IPS-15b (cell line): ENCODE measurements around the gene SRCAP.

Experiments used
- H3K27me3 ChIP-seq: one replicate; pipeline ENCODE4 v1.6.1; 2013; ENCODE audit warnings: low read length; ENCODE audit not compliant: control insufficient read depth, insufficient read depth
- H3K36me3 ChIP-seq: one replicate; pipeline ENCODE4 v1.6.1; 2013; ENCODE audit warnings: low read length; ENCODE audit not compliant: control insufficient read depth, insufficient read depth
- H3K4me1 ChIP-seq: one replicate; pipeline ENCODE4 v1.6.1; 2013; ENCODE audit warnings: mild to moderate bottlenecking, low read length; ENCODE audit not compliant: control insufficient read depth, insufficient read depth
- H3K4me3 ChIP-seq: one replicate; pipeline ENCODE4 v1.5.1; 2013; ENCODE audit warnings: low read depth, low read length
- H3K9ac ChIP-seq: one replicate; pipeline ENCODE4 v1.6.1; 2013; ENCODE audit warnings: low read depth, mild to moderate bottlenecking, low read length
- H3K9me3 ChIP-seq: one replicate; pipeline ENCODE4 v1.6.1; 2013; ENCODE audit warnings: mild to moderate bottlenecking, low read length; ENCODE audit not compliant: control insufficient read depth, insufficient read depth

SRCAP gene

DNA sequence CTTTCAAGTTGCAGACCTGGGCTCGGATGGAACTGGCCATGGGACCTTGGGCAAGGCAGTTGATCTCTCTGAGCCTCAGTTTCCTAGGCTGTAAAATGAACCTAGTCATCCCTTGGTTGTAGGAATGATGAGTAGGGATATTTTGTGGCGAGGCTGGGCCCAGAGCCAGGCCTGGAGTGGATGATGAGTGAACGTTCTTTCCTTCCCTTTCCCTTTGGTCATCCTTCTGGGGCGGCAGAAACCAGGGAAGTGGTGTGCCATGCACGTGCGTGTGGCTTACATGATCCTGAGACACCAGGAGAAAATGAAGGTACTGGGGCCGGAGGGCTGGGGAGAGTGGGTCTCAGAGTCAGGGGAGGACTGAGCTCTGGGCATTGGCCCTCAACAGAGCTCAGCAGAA is 32.3 kb upstream of the SRCAP start:
- no peaks in the 10 kb centered on the region for H3K9me3 ChIP-seq
- peaks cover 5% of the 10 kb centered on the region for H3K36me3 ChIP-seq
- H3K4me3 ChIP-seq, result no peak overlapping the region
- H3K4me1 ChIP-seq, result no peaks in the 10 kb centered on the region
- H3K9ac ChIP-seq, result no peak overlapping the region
- peaks cover 49% of the 10 kb centered on the region for H3K27me3 ChIP-seq

DNA sequence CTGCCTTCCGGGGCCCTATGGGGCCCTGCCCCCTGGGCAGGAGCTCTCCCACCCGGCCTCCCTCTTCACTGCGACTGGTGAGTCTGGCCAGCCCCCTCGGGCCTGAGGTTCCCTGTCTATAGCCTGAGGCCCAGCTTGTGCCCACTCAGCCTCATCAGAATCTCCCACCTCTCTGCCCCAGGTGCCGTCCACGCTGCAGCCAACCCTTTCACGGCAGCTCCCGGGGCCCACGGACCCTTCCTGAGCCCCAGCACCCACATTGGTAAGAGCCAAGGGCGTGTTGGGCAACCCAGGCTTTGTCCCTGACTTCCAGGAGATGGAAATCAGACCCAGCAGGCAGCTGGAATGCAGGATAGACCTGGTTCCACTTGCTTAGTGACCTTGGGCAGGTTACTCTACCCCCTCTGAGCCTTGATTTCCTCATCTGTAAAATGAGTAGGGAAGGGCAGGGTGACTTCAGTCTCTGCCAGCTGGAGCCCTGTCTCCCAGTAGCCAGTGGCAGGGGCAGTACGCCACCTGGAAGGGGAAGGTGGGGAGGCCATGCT is 31.5 kb upstream of the SRCAP start:
- Histone ChIP-seq H3K9ac (no peak overlapping the region), H3K36me3 (peaks cover 5% of the 10 kb centered on the region), H3K4me3 (no peak overlapping the region), H3K9me3 (no peaks in the 10 kb centered on the region), H3K27me3 (peaks cover 51% of the 10 kb centered on the region), H3K4me1 (no peaks in the 10 kb centered on the region)

DNA sequence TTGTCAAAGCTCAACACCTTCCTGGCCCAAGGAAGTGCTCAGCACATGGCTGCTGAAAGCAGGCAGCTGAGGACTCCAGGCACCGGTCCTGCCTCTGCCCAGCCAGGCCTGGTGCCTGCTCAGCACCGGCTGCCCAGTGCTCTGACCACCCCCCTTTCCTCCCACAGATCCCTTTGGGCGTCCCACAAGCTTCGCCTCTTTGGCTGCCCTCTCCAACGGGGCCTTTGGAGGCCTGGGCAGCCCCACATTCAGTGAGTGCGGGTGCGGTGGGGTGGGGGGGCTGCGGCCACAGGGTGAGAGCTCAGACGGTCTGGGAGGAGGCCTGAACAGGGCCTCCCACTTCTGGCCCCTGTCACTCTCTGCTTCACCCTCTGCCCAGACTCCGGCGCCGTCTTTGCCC is 30.6 kb upstream of the SRCAP start:
- no peaks in the 10 kb centered on the region for H3K4me1 ChIP-seq
- no peak overlapping the region for H3K4me3 ChIP-seq
- H3K9me3 ChIP-seq, result no peaks in the 10 kb centered on the region
- no peak overlapping the region for H3K9ac ChIP-seq
- H3K36me3 ChIP-seq, result peaks cover 5% of the 10 kb centered on the region
- H3K27me3 ChIP-seq, result peaks cover 57% of the 10 kb centered on the region

DNA sequence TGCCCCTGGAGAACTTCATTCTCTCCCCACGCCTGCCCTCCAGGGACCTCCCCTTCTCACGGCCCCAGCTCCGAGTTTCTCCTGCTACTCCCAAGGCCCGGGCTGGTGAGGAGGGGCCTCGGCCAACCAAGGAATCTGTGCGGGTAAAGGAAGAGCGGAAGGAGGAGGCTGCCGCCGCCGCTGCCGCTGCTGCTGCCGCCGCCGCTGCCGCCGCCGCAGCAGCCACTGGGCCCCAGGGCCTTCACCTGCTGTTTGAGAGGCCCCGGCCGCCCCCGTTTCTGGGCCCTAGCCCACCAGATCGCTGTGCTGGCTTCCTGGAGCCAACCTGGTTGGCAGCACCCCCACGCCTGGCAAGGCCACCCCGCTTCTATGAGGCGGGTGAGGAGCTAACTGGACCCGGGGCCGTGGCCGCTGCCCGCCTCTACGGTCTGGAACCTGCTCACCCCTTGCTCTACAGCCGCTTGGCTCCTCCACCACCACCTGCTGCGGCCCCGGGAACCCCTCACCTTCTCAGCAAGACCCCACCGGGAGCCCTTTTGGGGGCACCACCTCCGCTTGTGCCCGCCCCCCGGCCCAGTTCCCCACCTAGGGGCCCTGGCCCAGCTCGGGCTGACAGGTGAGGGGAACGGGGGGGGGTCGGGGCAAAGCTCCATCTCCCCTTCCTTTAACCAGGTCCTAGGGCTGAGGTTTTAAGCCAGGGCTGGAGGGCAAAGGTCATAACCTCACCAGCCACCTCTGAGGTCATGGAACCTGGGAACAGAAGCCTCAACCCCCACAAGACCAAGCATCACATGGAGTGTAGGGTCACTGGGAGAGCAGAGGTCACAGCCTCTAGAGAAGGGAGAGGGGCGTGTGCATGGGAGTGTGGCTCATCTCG is 29.7 kb upstream of the SRCAP start:
- Histone ChIP-seq H3K9ac (no peak overlapping the region), H3K27me3 (peaks cover 66% of the 10 kb centered on the region), H3K4me3 (no peak overlapping the region), H3K9me3 (no peaks in the 10 kb centered on the region), H3K4me1 (no peaks in the 10 kb centered on the region), H3K36me3 (peaks cover 5% of the 10 kb centered on the region)

DNA sequence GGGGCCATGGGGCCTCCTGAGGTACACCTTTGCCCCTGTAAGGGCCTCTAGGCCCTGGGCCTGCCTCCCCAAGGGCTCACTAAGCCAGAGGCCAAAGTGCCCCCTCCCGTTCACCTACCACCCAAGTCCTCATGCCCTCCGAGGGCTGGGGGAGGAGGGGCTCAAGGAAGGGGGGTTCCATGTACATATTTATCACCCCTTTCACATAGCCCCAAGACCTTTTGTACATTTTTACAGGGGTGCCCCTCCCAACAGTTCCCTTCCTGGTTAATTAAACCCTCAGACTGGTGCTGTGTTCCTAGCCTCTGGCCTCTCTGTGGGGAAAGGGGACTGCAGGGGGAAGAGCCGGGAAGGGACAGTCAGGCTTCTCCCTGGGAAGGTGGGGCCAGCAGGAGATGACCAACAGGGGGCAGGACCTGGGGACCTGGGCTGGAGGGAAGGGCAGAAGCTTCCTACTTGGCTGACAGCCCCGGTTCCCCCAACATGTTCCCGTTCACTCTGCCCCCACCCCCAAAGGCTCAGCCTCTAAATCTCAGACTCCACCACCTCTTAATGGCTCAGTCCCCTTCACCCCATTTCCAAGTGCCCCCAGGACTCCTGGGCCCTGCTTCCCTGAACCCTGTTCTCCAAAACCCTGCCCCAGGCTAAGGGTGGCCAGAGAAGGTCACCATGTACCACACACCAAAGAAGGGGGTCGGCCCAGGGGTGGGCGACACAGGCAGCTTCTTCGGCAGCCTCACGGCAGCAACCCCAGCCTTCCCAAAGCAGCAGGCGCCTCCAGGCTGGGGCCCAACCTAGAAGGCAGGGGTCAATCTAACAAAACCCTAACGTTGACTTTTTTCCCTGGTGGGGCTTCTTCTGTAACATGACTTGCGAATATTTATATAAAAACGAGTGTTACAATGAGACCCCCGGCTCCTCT is 28.8 kb upstream of the SRCAP start:
- no peak overlapping the region for H3K9ac ChIP-seq
- H3K36me3 ChIP-seq, result no peaks in the 10 kb centered on the region

DNA sequence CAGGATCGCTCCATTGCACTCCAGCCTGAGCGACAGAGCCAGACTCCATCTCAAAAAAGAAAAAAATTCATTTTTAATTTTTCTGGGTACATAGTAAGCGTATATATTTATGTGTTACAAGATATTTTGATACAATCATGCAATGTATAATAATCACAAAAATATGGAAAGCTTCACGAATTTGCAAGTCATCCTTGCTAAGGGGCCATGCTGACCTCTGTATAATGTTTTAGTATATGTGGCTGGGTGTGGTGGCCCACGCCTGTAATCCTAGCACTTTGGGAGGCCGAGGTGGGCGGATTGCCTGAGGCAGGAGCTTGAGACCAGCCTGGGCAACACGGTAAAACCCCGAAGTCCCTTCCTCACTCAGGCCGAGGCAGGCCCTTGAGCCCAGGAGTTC is 23.8 kb upstream of the SRCAP start:
- peaks cover 91% of the 10 kb centered on the region for H3K27me3 ChIP-seq
- H3K9me3 ChIP-seq, result no peaks in the 10 kb centered on the region
- H3K4me1 ChIP-seq, result no peaks in the 10 kb centered on the region
- no peak overlapping the region for H3K9ac ChIP-seq
- H3K36me3 ChIP-seq, result no peaks in the 10 kb centered on the region
- H3K4me3 ChIP-seq, result no peak overlapping the region

More for the DNA sequence above, 28.8 kb upstream of the SRCAP start:
- Histone ChIP-seq H3K4me1 (no peaks in the 10 kb centered on the region), H3K4me3 (no peak overlapping the region), H3K27me3 (peaks cover 70% of the 10 kb centered on the region), H3K9me3 (no peaks in the 10 kb centered on the region)

DNA sequence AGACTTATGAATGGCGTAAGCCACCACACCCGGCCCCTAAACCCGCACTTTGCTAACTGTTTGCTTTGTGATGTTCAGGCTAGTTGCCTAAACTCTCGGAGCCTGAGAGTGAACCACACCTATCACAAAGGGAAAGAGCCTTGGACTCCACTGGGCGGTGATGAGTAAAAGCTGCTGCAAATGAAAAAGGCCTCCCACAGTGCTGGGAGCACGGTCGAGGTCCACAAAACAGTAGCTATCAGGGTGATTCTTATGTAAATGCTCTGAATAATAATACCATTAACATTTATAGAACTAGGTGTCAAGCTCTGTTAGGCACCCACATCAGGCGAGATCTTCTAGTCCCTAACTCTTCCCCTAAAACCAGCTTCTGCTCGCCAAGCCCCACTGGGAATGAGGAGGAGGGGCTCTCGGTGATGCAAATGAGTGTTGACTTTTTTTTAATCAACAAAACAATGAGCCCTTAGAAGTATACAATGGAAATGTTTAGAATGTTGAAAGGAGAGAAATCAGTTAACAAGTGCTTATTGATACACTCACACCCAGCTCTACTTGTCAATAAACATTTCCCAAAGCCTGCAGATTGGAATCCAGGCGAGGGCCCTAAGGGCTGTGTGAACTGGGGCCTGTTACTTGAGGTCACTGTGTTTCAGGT is 20.9 kb upstream of the SRCAP start:
- no peak overlapping the region for H3K9ac ChIP-seq
- no peak overlapping the region for H3K4me3 ChIP-seq
- H3K4me1 ChIP-seq, result no peaks in the 10 kb centered on the region
- H3K36me3 ChIP-seq, result no peaks in the 10 kb centered on the region
- peaks cover 92% of the 10 kb centered on the region for H3K27me3 ChIP-seq
- H3K9me3 ChIP-seq, result no peaks in the 10 kb centered on the region

DNA sequence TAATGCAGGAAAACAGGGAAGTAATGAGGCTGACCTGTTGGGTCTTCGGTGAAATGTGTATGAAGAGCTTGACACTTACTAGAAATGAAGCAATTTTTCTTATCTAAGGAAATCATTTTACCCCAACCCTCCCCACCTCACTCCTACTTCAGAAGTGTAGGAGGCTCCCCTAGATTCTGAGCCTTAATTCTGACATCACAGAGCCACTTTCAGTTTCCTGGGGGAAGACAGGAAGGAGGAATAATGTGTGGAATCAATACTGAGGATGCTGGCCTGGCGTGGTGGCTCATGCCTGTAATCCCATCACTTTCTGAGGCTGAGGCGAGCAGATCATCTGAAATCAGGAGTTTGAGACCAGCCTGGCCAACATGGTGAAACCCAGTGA is 20.4 kb upstream of the SRCAP start:
- Histone ChIP-seq H3K36me3 (no peaks in the 10 kb centered on the region), H3K9me3 (no peaks in the 10 kb centered on the region), H3K9ac (no peak overlapping the region), H3K4me1 (no peaks in the 10 kb centered on the region), H3K4me3 (no peak overlapping the region), H3K27me3 (peaks cover 92% of the 10 kb centered on the region)

DNA sequence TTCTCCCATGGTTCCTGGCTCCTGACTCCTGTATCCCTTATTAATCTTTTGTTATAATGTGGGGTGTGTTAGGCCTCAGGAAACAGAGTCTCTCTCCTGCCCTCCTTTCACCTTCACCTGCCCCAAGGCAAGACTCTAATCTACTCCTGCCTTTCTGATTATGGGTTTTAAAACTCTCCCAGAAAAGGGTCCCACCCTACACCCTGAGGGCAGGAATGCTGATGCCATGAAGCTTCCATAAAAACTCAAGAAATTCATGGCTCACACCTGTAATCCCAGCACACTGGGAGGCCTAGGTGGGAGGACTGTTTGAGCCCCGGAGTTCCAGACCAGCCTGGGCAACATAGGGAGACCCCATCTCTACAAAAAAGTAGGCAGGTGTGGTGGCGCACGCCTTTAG is 18.6 kb upstream of the SRCAP start:
- no peak overlapping the region for H3K4me3 ChIP-seq
- H3K36me3 ChIP-seq, result no peaks in the 10 kb centered on the region
- no peak overlapping the region for H3K9ac ChIP-seq
- H3K9me3 ChIP-seq, result no peaks in the 10 kb centered on the region
- no peaks in the 10 kb centered on the region for H3K4me1 ChIP-seq
- peaks cover 92% of the 10 kb centered on the region for H3K27me3 ChIP-seq

DNA sequence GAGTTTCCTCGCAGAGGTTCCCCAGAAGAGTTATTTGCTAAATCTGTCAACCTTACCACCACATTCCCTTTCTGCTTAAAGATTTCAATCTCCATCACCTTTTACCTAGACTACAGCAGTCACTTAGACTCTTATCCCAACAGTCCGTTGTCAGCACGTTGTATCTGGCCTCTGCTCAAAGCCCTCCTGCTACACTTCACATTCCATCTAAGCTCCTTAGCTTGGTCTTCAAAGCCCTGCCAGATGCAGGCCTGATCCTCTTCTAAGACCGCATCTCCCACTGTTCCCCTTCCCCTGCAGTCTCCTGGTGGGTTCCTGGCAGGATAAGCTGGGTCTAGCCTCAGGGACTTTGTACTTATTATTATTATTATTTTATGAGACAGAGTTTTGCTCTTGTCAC is 10.3 kb upstream of the SRCAP start:
- peaks cover 98% of the 10 kb centered on the region for H3K27me3 ChIP-seq
- H3K36me3 ChIP-seq, result no peaks in the 10 kb centered on the region
- H3K9ac ChIP-seq, result no peak overlapping the region

DNA sequence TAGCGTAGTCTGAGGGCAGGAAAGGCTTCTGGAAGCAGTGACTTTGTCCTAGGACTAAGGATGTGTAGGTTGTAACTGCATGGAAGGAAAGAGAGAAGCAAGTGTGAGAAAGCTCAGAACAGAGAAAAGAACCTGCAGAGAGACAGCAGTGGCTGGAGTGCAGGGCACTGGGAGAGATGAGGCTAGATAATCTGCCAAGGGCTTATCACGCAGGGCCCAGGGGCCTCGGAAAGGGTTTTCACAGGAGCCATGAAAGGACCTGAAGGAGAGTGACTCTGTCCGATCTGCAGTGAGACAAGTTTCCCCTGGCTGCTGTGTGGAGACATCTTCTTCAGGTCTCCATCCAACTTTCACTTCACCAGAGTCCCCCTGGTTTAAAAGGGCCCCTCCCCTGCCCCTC is 7.1 kb upstream of the SRCAP start:
- H3K4me3 ChIP-seq, result no peak overlapping the region
- peaks cover 93% of the 10 kb centered on the region for H3K27me3 ChIP-seq
- peaks cover 9% of the 10 kb centered on the region for H3K4me1 ChIP-seq
- no peaks in the 10 kb centered on the region for H3K9me3 ChIP-seq
- no peak overlapping the region for H3K9ac ChIP-seq
- H3K36me3 ChIP-seq, result no peaks in the 10 kb centered on the region

More for the DNA sequence above, 10.3 kb upstream of the SRCAP start:
- no peak overlapping the region for H3K4me3 ChIP-seq
- H3K9me3 ChIP-seq, result no peaks in the 10 kb centered on the region
- H3K4me1 ChIP-seq, result peaks cover 9% of the 10 kb centered on the region
